Body of pancreas (tissue), 4 donors: Measurements from ENCODE around the gene TULP4.

Experiments used
- POLR2A ChIP-seq, 3 donors: fragments of 450-650 bp; IDR thresholded peaks; one replicate each; pipeline ENCODE4 v1.6.1; 2016; ENCODE audit warnings: antibody characterized with exemption in 3 of 3, mild to moderate bottlenecking in 2 of 3
- TF ChIP-seq, protein P1 (sequence below), 7 experiments: fragments of 450-650 bp in 4 of 7; fragments of 200-600 bp in 3 of 7; sonication (generic) in 3 of 7; IDR thresholded peaks; one replicate each; pipeline ENCODE4 v1.5.1; 2016 to 2019; ENCODE audit warnings: antibody characterized with exemption in 7 of 7

DNA sequence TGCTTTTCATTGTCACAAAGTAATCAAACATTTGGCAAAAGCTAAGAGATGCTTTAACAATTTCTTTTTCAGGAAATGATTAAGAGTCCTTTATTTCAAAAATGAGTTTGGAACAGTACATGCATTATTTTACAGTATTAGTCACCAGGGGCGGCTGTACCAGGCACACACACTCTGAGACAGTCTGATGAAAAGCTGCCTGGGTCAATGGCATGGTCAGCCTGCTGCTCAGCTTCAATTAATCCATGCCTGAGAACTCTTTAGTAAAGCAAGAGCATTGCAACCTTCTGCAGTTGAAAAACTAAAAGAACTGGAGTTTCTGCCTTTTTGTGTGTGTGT, 105.5 kb downstream of the TULP4 start:
- no peak for TF ChIP-seq POLR2A (IDR thresholded peaks at IDR 0.05)
- TF ChIP-seq, protein P1, sequence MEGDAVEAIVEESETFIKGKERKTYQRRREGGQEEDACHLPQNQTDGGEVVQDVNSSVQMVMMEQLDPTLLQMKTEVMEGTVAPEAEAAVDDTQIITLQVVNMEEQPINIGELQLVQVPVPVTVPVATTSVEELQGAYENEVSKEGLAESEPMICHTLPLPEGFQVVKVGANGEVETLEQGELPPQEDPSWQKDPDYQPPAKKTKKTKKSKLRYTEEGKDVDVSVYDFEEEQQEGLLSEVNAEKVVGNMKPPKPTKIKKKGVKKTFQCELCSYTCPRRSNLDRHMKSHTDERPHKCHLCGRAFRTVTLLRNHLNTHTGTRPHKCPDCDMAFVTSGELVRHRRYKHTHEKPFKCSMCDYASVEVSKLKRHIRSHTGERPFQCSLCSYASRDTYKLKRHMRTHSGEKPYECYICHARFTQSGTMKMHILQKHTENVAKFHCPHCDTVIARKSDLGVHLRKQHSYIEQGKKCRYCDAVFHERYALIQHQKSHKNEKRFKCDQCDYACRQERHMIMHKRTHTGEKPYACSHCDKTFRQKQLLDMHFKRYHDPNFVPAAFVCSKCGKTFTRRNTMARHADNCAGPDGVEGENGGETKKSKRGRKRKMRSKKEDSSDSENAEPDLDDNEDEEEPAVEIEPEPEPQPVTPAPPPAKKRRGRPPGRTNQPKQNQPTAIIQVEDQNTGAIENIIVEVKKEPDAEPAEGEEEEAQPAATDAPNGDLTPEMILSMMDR (IDR thresholded peaks at IDR 0.05): no peak
